NCI-H2081 (cell line): ENCODE data around the gene U2AF1L4.
A peak's percentile ranks its signal among the peaks of the same experiment; 100 is the strongest.

ENCODE experiments used
- DNase-seq, 2 experiments: peaks; one replicate each; lab custom pipeline; 2025; lab: John Stamatoyannopoulos, UW

U2AF1L4 gene

GRCh38 chr19:35712567-35713505 is 32.4 kb downstream of the U2AF1L4 start:
- DNase-seq, result no peak

GRCh38 chr19:35710784-35711723 is 34.2 kb downstream of the U2AF1L4 start:
- no peak for DNase-seq

- DNase-seq, result no peak
Observed at GRCh38 chr19:35708391-35708790, 36.8 kb downstream of the U2AF1L4 start.

GRCh38 chr19:35704218-35704617 is 41.0 kb downstream of the U2AF1L4 start, which contains the start of gene ZBTB32:
Gene ZBTB32, plus strand, starts transcription at chr19:35704558. Its CDS starts 10,069 bp downstream, at chr19:35714627.
- no peak for DNase-seq

GRCh38 chr19:35703343-35703742 is 41.9 kb downstream of the U2AF1L4 start:
- DNase-seq, result no peak

GRCh38 chr19:35702223-35703012 is 42.8 kb downstream of the U2AF1L4 start:
- peak; percentile 97 to 99 for DNase-seq

GRCh38 chr19:35696835-35697234 is 48.4 kb downstream of the U2AF1L4 start:
- DNase-seq, result no peak

- DNase-seq, result no peak
Observed at GRCh38 chr19:35695895-35696422, 49.3 kb downstream of the U2AF1L4 start.

- peak; percentile 86 to 89 for DNase-seq
Observed at GRCh38 chr19:35693835-35694599, 51.2 kb downstream of the U2AF1L4 start.

GRCh38 chr19:35693422-35693821 is 51.8 kb downstream of the U2AF1L4 start:
- no peak for DNase-seq
